ENCODE measurements around the gene ZMYND8.
"Not testable (repeated sequence)": the region's sequence is repeated elsewhere in the genome, so short reads cannot be mapped to it uniquely, and the experiment has no call there.

Gene ZMYND8

DNA sequence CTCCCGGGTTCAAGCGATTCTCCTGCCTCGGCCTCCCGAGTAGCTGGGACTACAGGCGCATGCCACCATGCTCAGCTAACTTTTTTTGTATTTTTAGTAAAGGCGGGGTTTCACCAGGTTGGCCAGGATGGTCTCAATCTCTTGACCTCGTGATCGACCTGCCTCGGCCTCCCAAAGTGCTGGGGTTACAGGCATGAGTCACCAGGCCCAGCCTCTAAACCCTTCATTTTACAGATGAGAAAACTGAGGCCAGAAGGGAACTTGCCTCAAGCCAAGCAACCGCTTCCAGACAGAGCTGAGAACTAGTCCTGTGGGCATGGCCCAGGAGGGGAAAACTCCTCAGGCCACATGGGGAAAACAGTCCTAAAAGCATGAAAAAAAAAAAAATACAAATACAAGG lies 47.1 kb downstream of the ZMYND8 start:
- no peak for FAIRE-seq

DNA sequence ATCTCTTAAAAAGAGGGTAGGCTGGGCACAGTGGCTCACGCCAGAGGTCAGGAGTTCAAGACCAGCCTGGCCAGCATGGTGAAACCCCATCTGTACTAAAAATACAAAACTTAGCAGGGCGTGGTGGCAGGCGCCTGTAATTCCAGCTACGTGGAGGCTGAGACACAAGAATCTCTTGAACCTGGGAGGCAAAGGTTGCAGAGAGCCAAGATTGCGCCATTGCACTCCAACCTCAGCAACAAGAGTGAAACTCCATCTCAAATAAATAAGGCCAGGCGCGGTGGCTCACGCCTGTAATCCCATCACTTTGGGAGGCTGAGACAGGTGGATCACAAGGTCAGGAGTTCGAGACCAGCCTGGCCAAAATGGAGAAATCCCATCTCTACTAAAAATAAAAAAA lies 48.9 kb downstream of the ZMYND8 start:
- not testable (repeated sequence) for FAIRE-seq

DNA sequence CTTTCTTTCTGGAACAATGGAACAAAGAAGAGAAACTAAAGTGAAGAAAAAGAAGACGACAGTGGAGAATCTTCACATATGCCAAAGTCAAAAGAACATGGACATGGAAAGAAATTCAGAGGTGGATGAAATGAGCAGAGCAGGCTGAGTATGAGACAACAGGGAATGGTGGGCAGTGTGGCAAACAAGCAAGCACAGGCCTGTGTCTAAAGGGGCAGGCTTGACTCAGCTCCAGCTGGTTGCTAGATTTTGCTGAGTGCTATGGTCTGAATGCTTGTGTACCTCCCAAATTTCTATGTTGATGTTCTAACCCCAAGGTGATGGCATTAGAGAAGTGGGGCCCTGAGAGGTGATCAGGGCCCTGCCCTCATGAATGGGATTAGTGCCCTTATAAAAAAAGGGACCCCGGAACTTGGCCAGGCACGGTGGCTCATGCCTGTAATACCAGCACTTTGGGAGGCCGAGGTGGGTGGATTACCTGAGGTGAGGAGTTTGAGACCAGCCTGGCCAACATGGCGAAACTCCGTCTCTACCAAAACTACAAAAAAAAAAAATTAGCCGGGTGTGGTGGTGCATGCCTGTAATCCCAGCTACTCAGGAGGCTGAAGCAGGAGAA lies 49.6 kb downstream of the ZMYND8 start:
- no peak for FAIRE-seq

DNA sequence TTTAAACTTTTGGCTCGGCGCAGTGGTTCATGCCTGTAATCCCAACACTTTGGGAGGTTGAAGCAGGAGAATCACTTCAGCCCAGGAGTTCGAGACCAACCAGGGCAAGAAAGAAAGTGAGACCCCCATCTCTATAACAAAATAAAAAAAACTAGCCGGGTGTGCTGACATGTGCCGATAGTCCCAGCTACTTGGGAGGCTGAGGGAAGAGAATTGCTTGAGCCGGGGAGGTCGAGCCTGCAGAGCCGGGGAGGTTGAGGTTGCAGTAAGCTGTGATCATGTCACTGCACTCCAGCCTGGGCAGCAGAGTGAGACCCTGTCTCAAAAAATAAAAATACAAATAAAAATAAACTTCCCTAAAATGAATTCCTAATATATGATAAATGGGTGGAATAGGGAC lies 50.4 kb downstream of the ZMYND8 start:
- FAIRE-seq = no peak

DNA sequence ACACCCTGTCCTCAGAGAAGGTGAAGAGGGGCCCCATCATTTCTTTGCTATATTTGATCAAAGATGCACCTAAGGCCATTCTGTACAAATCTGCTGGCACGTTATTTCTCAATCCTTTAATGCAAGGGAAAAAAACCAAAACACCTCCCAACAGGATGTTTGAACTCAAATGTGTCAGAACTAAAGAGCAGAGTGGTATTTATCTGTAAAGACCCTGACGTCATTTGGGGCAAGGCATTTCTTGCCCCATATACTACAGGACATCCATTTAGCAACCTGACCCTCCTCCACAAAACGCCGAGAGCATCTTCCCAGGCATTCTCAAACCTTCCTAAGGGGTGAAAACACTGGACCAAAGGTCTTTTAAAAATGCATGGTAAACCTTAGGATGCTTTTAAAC lies 50.8 kb downstream of the ZMYND8 start:
- no peak for FAIRE-seq

DNA sequence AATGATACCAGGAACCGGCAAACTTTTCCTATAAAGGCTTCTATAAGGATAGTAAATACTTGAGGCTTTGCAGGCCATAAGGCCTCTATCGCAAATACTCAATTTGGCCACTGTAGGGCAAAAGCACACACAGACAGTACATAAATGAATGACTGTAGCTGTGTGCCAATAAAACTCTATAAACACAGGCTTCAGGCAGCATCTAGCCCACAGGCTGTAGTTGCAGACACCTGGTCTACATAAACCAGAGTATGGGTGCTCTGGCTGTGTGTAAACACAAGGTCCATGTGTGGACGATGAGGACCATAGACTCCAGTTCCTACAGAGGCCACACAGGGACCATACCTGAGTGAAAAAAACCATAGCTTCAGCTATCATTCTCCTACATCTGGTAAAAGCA lies 52.2 kb downstream of the ZMYND8 start:
- no peak for FAIRE-seq

DNA sequence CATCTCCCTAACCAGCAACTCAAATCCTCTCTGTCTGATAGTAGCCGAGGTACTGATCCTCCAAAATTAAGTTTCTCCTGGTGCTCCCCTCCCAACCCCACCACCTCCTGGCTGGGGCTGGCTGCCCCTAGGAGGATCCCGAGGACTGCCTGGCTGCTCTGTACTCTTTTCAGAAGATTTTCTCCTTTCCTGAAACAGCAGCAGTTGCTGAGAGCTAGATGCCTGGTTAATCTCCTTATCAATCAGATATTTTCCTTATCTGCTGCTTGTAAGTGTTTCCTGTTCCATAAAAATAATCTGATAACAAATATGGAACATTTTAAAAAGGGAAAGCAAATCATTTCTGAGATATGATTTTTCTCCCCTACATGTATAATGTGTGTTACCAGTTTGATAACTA lies 52.8 kb downstream of the ZMYND8 start:
- FAIRE-seq = no peak

DNA sequence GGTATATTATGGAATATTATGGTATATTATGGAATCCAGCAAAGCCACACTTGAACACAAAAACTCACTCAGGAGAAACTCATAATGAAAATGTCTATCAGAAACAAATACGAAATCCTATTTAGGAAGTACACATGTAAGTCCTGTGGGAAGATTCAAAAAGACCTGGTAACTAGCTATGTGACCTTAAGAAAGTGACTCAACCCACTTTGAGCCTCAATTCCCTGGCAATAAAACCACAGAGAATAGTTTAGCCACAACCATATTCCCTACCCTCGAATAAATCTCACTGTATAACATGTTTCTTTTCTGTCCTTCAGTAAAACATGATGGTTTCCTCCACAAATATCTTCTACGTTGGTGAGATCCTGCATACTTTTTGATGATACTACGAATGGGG lies 56.4 kb downstream of the ZMYND8 start:
- FAIRE-seq = no peak

DNA sequence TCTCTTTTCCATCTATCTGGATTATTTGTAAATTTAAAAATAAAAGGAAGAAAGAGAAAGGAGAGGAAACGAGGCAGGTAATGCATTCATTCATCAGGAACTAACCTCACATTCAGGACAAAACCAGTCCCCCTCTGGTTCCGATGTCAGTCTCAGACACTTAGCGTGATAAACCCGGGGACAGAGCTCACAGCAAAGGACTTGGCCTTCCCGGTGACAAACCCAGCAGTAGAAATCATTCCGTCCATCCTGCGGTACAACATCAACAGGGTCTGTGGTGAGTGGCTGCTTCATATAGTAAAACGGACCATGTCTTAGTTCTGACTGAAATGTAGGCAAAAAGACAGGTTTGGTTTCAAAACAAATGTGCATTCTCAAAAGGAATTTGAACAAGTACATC lies 57.9 kb downstream of the ZMYND8 start:
- FAIRE-seq = no peak

DNA sequence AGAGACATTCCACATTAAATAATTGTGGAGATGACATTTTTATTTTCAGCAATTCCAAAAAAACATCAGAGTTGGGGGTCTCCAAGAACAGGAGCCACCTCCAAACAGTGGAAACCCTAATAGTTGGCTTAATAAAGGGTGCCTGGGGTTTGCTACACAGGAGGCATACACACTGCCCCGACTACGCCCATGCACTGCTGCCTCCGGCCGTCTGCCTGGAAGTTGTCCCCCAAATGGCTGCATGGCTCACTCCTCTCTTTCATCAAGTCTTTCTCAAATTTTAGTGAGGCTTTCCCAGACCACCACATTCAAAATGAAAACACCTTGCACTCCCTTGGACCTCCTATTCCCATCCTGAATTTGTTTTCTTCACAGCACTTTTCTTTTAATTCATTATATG lies 58.8 kb downstream of the ZMYND8 start:
- no peak for FAIRE-seq

DNA sequence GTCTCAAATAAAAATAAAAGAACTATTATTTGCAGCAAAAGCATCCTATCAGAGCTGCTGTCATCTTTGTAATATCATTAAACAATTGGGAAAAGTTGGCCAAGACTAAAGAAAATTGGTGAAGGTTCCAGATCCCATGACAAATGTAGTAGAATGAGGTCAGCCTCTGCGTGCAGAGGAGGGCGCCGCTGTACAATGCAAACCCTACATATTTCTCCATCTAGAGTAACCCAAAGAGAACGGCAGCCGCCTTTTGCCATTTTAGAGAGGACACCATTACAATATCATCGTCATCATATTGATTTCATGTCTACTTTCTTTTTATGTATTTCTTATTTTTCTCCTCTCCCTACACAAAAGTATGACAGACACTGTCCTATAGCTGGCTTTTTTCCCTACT lies 59.5 kb downstream of the ZMYND8 start:
- no peak for FAIRE-seq

DNA sequence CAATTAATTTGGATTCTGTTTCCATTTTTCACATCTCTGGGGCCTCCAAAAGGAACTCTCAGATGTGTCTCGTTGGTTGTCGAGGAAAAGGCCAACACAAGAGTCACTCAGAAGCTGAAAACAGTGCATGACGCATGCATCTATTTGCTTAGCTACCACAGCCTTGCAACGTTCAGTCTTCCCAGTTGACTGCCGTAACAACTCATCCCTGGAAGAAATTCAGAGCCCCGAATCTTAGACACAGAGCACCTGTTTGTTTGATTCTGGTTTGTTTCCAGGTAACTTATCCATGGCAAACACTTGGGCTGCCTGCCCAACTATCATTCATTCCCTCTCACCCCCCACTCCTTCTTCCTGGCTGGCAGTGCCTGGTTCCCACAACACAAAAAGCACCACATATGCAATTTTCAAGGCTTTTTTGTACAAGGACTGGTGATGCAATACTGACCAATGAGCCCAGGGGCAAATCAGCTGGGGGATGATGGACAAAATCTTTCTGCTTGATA lies 60.5 kb downstream of the ZMYND8 start:
- FAIRE-seq = no peak

DNA sequence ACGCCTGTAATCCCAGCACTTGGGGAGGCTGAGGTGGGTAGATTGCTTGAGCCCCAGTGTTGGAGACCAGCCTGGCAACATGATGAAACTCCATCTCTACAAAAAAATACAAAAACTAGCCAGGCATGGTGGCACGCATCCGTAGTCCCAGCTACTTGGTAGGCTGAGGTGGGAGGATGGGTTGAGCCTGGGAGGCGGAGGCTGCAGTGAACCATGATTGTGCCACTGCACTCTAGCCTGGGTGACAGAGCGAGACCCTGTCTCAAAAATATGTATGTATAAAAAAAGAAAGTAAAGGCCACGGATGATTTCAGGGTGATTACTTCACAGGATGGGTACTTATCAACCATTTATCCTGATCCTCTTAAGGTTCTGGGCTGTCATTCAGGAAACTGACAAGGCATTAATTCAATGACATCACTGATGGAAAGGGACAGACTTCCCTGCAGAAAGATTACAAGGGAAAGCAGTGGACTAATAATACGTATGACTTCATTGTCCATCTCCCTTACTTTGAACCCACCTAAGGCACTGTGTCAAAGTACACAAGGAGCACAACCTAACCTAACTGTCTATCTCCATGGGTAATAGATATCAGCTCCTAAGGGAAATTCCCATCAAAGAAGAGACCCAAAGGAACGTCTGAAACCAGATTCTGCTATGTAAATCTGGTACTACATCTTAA lies 61.2 kb downstream of the ZMYND8 start:
- FAIRE-seq = no peak

DNA sequence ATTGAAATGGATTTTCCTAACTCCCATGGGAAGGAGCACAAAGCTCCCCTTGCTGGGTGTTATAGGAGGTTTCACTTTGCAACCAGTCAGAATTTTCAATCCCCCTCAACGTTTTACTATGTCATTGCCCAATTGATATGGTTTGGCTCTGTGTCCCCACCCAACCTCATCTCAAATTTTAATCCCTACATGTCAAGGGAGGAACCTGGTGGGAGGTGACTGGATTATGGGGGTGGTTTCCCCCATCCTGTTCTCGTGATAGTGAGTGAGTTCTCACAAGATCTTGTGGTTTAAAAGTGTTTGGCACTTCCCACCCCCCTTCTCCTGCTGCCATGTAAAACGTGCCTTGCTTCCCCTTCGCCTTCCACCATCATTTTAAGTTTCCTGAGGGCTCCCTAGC lies 62.9 kb downstream of the ZMYND8 start:
- FAIRE-seq = no peak

DNA sequence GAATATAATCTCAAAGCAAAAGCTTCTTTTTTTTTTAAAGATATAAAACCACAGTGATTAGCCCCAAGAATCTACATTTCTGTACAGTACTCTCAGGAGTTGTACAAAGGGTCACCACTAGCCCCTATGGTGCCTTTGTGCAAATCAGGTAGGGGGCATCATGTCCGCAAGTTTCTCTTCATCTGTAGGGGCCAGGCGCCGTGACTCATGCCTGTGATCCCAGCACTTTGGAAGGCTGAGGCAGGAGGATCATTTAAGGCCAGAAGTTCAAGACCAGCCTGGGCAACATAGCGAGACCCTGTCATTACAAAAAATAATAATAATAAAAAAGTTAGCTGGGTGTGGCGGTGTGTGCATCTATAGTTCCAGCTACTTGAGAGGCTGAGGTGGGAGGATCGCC lies 63.9 kb downstream of the ZMYND8 start:
- no peak for FAIRE-seq

DNA sequence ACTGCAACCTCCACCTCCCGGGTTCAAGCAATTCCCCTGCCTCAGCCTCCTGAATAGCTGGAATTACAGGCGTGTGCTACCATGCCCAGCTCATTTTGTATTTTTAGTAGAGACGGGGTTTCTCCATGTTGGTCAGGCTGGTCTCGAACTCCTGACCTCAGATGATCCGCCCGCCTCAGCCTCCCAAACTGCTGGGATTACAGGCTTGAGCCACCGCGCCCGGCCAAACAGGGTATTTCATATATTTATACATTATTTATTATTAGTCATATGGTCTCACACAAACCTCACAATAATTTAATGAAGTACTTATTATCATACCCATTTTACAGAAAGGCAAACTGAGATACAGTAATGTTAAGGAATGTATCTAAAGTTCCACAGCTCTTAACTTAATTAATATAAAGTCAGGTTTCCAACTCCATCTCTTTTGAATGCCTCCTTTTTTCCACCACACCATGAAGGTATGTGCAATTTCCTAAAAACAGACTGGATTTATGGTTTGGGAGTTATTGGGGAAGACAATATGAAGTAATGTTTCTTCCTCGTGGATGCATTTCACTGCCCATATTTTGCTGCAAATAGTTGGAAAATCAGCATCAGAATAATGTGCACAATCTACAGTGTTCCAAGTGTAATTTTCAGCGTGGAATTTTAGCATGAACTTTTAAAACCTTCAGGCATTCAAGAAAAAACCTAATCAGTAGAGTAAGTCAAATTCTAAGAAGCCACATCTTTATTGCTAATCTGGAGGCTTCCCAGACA lies 65.7 kb downstream of the ZMYND8 start:
- no peak for FAIRE-seq

DNA sequence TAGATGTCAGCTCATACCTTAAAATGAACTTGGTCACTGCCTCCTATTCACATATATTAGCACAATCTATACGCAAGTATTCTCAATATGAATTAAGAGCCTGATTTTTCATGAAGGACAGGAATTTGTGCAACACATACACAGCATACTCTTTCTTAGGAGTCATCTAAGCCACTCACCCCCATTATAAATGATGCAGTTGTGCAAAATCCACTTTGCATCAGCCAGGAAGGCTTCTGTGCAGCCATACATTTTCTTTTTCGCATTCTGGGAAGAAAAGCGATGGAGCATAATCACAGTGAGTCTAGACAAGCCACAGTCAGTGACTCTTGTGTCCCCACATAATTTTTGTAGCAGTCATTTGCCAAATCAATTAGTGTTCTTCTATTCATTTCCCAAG lies 66.5 kb downstream of the ZMYND8 start:
- FAIRE-seq = no peak

DNA sequence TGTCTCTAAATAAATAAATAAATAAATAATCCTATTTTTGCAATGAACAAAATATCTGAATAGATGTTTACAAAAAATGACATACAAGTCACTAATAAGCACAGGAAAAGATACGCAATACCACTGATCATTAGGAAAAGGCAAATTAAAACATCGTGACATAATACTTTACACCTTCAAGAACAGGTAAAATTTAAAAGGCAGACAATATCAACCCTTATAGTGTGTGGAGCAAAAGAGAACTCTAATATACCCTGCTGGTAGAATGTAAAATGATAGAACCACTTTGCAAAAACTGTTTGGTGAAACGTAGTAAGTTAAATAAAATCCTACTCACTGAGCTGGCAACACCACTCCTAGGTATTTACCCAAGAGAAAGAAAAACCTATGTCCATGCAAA lies 67.4 kb downstream of the ZMYND8 start:
- no peak for FAIRE-seq

DNA sequence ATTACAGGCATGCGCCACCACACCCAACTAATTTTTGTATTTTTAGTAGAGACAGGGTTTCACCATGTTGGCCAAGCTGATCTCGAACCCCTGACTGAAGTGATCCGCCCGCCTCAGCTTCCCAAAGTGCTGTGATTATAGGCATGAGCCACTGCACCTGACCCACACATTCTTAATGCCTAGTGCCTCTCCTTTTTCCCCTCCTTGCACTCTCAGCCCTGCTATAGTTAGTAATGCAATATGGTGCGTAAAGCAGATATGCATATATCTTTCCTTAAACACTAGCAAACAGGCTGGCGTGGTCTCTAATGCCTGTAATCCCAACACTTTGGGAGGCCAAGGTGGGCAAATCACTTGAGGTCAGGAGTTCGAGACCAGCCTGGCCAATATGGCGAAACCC lies 68.0 kb downstream of the ZMYND8 start:
- FAIRE-seq = not testable (repeated sequence)

DNA sequence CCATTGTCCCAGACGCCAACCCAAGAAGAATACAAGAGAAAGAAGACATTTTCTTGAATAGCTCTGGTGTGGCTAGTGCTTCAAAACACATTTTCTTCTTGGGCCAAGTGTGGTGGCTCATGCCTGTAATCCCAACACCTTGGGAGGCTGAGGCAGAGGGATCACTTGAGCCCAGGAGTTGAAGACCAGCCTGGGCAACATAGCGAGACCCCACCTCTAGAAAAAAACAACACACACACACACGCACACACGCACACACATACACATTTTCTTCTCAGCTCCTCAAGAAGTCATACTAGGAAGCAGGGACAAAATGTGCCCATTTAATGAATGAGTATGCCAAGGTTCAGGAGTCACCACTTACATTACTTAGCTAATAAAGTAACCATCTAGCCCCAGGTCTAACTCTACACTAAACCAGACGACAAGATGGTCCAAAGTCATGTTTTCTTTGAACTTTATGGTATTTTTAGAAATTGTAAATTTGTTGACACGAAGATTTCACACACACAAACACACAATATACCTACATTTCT lies 68.8 kb downstream of the ZMYND8 start:
- no peak for FAIRE-seq

DNA sequence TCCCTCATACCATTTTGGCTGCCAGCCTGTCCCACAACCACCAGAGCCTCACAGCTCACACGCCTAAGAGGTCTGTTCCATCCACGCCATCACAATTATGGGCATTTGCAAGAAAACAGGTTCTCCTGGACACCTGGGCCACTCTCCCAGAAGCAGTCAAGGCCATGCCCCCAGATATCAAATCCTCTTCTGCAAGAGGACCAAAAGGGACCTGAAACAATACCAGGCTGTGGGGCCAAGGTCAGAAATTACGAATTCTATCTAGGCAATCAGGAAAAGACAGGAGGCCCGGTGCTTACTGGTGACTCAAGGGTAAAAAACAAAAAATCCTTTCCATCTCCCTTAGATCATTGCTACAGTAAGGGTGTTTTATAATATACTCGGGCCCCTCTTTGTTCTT lies 69.8 kb downstream of the ZMYND8 start:
- no peak for FAIRE-seq

DNA sequence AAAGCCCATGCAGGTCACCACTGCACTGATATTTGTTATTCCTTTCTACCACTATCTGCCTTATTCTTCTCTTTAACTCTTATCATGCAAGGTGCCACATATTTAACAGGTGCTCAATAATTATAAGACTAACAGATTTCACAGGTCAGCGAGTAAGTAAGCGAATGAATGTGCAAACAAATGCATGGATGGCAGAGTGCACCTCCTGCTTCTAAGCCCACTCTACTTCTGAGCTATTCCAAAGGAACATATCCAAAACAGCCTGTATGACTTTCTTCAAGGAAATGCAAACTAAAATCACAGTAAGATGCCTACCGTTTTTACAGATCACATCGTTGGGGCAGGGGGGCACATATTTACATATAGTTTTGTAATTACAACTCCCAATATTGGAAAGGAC lies 71.3 kb downstream of the ZMYND8 start:
- no peak for FAIRE-seq

DNA sequence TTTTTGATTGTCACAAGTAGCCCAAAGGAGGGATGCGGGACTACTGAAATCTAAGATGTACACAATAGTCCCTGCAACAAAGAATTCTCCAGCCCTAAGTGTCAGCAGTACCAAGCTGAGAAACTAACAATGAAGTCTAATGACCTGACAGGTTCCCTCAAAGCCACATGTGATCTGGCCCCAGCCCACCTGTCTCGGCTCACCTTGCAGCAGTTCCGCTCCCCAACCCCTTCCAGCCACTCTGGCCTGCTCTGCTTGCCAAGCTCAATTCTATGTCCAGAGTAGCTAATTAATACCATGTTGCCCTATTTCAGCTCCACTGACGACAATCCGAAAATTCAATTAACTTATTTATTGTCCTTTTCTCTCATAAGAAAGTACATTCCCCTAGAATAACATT lies 72.1 kb downstream of the ZMYND8 start:
- no peak for FAIRE-seq

DNA sequence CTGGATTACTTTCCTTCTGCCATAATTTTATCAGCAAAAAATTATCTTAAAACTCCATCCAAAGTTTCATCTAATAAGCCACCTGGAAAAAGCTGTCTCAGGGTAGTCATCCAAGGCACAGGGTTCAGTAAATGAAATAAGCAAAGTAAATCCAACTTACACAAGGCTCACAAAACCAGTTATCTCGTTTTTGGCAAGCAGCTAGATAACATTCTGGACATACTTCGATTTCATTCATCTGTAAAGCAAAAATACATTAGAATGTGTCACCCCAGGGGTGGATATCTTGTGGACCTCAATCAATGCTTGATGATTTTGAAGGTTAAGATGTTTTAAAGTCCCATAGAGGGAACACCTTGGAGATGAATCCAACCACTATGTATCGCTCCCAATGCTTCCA lies 73.1 kb downstream of the ZMYND8 start:
- no peak for FAIRE-seq

Measured in G401.6 (cell line).